ENCODE data around the gene ITPKA. TPM values are rescaled to one million over a fixed set of nuclear protein-coding genes. Genes with fewer than 3 reads are reported as not detected.
A peak's percentile ranks its signal among the peaks of the same experiment; 100 is the strongest.
"Not testable (repeated sequence)": the region's sequence is repeated elsewhere in the genome, so short reads cannot be mapped to it uniquely, and the experiment has no call there.

Gene ITPKA
- total RNA-seq, 2 donors from 2014 or later = 0.33 to 0.52 TPM

DNA sequence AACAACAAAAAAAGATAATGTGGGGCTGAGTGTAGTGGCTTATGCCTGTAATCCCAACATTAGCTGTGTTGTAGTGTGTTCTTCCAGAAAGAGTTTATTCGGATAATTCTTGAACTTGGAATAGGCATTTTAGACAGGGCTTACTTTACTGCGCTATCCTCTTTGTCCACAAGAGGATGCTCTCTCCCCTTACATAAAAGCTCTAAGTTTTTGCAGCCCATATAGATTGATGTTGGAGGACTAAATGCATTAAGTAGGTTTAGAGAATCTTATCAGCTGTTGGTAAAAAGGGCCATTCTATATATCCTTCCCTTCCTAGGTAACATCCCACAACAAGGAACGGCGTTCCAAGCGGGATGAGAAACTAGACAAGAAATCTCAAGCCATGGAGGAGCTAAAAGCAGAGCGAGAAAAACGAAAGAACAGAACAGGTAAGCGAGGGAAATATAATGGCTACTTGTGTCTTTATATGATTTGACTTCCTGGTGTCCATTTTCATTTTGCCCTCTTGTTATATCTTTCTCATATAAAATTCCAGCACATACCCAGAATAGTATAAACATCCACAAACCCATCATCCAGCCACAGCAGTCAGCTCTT is 27.8 kb upstream of the ITPKA start:
- H3K4me1 ChIP-seq = no peaks in the 10 kb centered on the region
- ATAC-seq (peak; percentile 38), DNase-seq (peak in 2 of 4 donors; percentile 16 to 32)
- TF ChIP-seq, protein P1, sequence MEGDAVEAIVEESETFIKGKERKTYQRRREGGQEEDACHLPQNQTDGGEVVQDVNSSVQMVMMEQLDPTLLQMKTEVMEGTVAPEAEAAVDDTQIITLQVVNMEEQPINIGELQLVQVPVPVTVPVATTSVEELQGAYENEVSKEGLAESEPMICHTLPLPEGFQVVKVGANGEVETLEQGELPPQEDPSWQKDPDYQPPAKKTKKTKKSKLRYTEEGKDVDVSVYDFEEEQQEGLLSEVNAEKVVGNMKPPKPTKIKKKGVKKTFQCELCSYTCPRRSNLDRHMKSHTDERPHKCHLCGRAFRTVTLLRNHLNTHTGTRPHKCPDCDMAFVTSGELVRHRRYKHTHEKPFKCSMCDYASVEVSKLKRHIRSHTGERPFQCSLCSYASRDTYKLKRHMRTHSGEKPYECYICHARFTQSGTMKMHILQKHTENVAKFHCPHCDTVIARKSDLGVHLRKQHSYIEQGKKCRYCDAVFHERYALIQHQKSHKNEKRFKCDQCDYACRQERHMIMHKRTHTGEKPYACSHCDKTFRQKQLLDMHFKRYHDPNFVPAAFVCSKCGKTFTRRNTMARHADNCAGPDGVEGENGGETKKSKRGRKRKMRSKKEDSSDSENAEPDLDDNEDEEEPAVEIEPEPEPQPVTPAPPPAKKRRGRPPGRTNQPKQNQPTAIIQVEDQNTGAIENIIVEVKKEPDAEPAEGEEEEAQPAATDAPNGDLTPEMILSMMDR (IDR thresholded peaks at IDR 0.05) = peak in 6 of 7 experiments; percentile 66 to 83 (median 76)
- no peak for TF ChIP-seq POLR2A (IDR thresholded peaks at IDR 0.05)
- 80% methylated on average over 8 of the region's 8 CpGs for WGBS, 2 donors
- peaks cover 0 to 11% of the 10 kb centered on the region in 2 donors for H3K36me3 ChIP-seq (replicated peaks in 1 of 2; ENCODE audit: insufficient read depth in 1 of 2, low read depth in 2 of 2)
- intact Hi-C loops (cut with DNase I) = no loop called here
- no peak overlapping the region for H3K27ac ChIP-seq
- no peak overlapping the region for H3K4me3 ChIP-seq
- no peaks in the 10 kb centered on the region for H3K9me3 ChIP-seq
- no peaks in the 10 kb centered on the region for H3K27me3 ChIP-seq

DNA sequence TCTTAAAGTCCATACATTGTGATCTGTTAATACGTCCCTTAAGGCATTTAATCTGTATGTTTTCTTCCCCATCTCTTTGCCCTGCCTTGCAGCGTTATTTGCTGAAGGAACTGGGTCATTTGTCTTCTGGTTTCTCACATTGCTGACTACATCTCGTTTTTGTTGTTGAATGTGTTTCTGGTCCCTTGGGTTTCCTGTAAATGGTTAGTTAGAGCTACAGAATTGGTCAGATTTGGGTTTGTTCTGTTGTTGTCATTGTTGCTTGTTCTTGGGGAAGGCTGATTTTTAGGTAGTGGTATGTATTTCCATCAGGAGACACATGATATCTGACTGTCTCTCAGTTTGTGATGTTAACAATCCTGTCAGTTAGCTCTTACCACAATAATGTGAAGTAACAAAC is 27.0 kb upstream of the ITPKA start:
- no peak overlapping the region for H3K4me3 ChIP-seq
- H3K27me3 ChIP-seq = no peaks in the 10 kb centered on the region
- intact Hi-C loops (cut with DNase I) = no loop called here
- H3K9me3 ChIP-seq = no peaks in the 10 kb centered on the region
- no peak overlapping the region for H3K27ac ChIP-seq
- H3K4me1 ChIP-seq = no peaks in the 10 kb centered on the region
- H3K36me3 ChIP-seq (replicated peaks in 1 of 2; ENCODE audit: insufficient read depth in 1 of 2, low read depth in 2 of 2) = peaks cover 0 to 15% of the 10 kb centered on the region in 2 donors
- ATAC-seq = no peak
- WGBS, 2 donors = 61 to 67% methylated on average over 3 of the region's 3 CpGs
- no peak for TF ChIP-seq POLR2A (IDR thresholded peaks at IDR 0.05)
- TF ChIP-seq, protein P1 (IDR thresholded peaks at IDR 0.05) = no peak
- DNase-seq = no peak

DNA sequence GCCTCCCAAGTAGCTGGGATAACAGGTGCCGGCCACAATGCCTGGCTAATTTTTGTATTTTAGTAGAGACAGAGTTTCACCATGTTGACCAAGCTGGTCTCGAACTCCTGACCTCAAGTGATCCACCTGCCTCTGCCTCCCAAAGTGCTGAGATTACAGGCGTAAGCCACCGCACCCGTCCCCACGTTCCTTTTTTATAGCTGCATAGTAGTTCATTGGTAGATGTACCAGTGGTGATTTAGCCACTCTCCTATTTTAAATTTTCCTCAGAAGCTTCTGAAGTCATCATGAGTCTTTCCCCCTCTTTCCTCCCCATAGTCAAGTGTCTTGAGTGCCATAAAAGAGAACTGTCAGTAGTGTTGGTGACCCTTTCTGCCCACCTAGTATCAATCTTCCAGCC is 24.0 kb upstream of the ITPKA start:
- 90 to 95% methylated on average over 6 of the region's 6 CpGs for WGBS, 2 donors
- H3K4me3 ChIP-seq; H3K4me1 ChIP-seq; H3K27ac ChIP-seq; intact Hi-C loops (cut with DNase I); DNase-seq; H3K27me3 ChIP-seq; H3K9me3 ChIP-seq; ATAC-seq: not testable (repeated sequence)
- peaks cover 0 to 23% of the 10 kb centered on the region in 2 donors for H3K36me3 ChIP-seq (replicated peaks in 1 of 2; ENCODE audit: insufficient read depth in 1 of 2, low read depth in 2 of 2)

DNA sequence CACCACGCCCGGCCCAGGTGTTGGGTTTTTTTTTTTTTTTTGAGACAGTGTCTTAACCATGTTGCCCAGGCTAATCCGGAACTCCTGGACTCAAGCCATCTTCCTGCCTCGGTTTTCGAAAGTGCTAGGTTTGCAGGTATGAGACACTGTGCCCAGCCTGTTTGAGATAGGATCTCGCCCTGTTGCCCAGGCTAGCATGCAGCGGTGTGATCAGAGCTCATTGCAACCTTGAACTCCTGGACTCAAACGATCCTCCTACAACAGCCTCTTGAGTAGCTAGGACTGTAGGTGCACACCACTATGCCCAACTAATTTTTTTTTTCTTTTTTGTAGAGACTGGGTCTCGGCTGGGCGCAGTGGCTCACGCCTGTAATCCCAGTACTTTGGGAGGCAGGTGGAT is 20.3 kb upstream of the ITPKA start:
- Histone ChIP-seq H3K27ac (no peak overlapping the region), H3K36me3 (replicated peaks in 1 of 2; ENCODE audit: insufficient read depth in 1 of 2, low read depth in 2 of 2) (peaks cover 0 to 44% of the 10 kb centered on the region in 2 donors), H3K27me3 (no peaks in the 10 kb centered on the region), H3K9me3 (no peaks in the 10 kb centered on the region), H3K4me1 (no peaks in the 10 kb centered on the region), H3K4me3 (no peak overlapping the region)
- 85 to 86% methylated on average over 11 of the region's 11 CpGs for WGBS, 2 donors
- no peak for TF ChIP-seq POLR2A (IDR thresholded peaks at IDR 0.05)
- TF ChIP-seq, protein P1 (IDR thresholded peaks at IDR 0.05) = no peak
- DNase-seq = no peak
- intact Hi-C loops (cut with DNase I) = no loop called here
- ATAC-seq = no peak

DNA sequence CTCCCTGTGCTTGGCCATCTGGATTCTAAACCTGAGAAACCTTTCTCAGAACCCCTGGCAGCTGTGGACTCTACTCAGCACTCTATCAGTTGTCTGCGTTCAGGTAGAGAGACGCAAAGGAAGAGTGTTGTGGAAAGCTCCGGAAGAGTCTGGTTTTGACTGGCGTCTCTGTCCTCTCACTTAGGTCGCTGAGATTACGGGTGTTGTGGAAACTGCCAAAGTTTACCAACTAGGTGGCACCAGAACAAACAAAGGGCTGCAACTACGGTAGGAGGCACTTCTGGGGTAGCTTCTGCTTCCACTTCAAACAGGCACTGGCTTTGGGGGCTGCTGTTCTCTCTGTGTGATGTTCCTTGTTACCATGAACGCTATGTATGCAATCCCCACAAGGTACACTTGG is 19.2 kb upstream of the ITPKA start:
- Histone ChIP-seq H3K4me1 (no peaks in the 10 kb centered on the region), H3K4me3 (no peak overlapping the region), H3K36me3 (replicated peaks in 1 of 2; ENCODE audit: insufficient read depth in 1 of 2, low read depth in 2 of 2) (peaks cover 0 to 48% of the 10 kb centered on the region in 2 donors), H3K27me3 (no peaks in the 10 kb centered on the region), H3K27ac (no peak overlapping the region), H3K9me3 (no peaks in the 10 kb centered on the region)
- WGBS, 2 donors = 77 to 88% methylated on average over 6 to 8 of the region's 8 CpGs
- DNase-seq (no peak), ATAC-seq (no peak)
- TF ChIP-seq, protein P1 (IDR thresholded peaks at IDR 0.05) = no peak
- TF ChIP-seq POLR2A (IDR thresholded peaks at IDR 0.05) = no peak
- intact Hi-C loops (cut with DNase I) = no loop called here

All from body of pancreas (tissue), 4 donors.